ENCODE data around the gene LSM5. TPM values are rescaled to one million over a fixed set of nuclear protein-coding genes. Genes with fewer than 3 reads are reported as not detected.

Gene LSM5
- total RNA-seq, 2 donors from 2014 or later, result 15.4 to 41.6 TPM

- H3K9me3 ChIP-seq, result no peaks in the 10 kb centered on the region
- no peak overlapping the region for H3K4me3 ChIP-seq
- intact Hi-C loops (cut with DNase I), result no loop called here
- H3K27me3 ChIP-seq (replicated peaks; ENCODE audit: insufficient read depth), result no peaks in the 10 kb centered on the region
- DNase-seq (ENCODE audit: low spot score), result no peak
- no peaks in the 10 kb centered on the region for H3K36me3 ChIP-seq
- 86% methylated on average over 3 of the region's 3 CpGs for WGBS
- TF ChIP-seq POLR2AphosphoS5 (IDR thresholded peaks at IDR 0.05) (no peak), CTCF (IDR thresholded peaks at IDR 0.05) (no peak), POLR2A (IDR thresholded peaks at IDR 0.05) (no peak)
- no peaks in the 10 kb centered on the region for H3K4me1 ChIP-seq (replicated peaks)
- no peak overlapping the region for H3K27ac ChIP-seq
These were observed 26.4 kb upstream of the LSM5 start for GRCh38 chr7:32516551-32517100.

- no peaks in the 10 kb centered on the region for H3K36me3 ChIP-seq
- no peaks in the 10 kb centered on the region for H3K9me3 ChIP-seq
- H3K27me3 ChIP-seq (replicated peaks; ENCODE audit: insufficient read depth), result no peaks in the 10 kb centered on the region
- no peak for TF ChIP-seq POLR2A (IDR thresholded peaks at IDR 0.05)
- no peak for TF ChIP-seq CTCF (IDR thresholded peaks at IDR 0.05)
- DNase-seq (ENCODE audit: low spot score), result no peak
- no peaks in the 10 kb centered on the region for H3K4me1 ChIP-seq (replicated peaks)
- no peak overlapping the region for H3K27ac ChIP-seq
- 95% methylated on average over 3 of the region's 3 CpGs for WGBS
- intact Hi-C loops (cut with DNase I), result no loop called here
- no peak overlapping the region for H3K4me3 ChIP-seq
These were observed 25.8 kb upstream of the LSM5 start for GRCh38 chr7:32515890-32516550.

- Histone ChIP-seq H3K36me3 (no peaks in the 10 kb centered on the region), H3K4me1 (replicated peaks) (no peaks in the 10 kb centered on the region), H3K9me3 (no peaks in the 10 kb centered on the region), H3K27me3 (replicated peaks; ENCODE audit: insufficient read depth) (no peaks in the 10 kb centered on the region), H3K27ac (no peak overlapping the region), H3K4me3 (no peak overlapping the region)
- intact Hi-C loops (cut with DNase I), result no loop called here
- 100% methylated on average over 1 of the region's 1 CpG for WGBS
- TF ChIP-seq POLR2AphosphoS5 (IDR thresholded peaks at IDR 0.05) (no peak), CTCF (IDR thresholded peaks at IDR 0.05) (no peak), POLR2A (IDR thresholded peaks at IDR 0.05) (no peak)
- DNase-seq (ENCODE audit: low spot score), result no peak
These were observed 23.0 kb upstream of the LSM5 start for GRCh38 chr7:32513210-32513609.

GRCh38 chr7:32511791-32512190 is 21.6 kb upstream of the LSM5 start:
- intact Hi-C loops (cut with DNase I), result no loop called here
- no peak overlapping the region for H3K27ac ChIP-seq
- no peaks in the 10 kb centered on the region for H3K9me3 ChIP-seq
- DNase-seq (ENCODE audit: low spot score), result no peak
- H3K27me3 ChIP-seq (replicated peaks; ENCODE audit: insufficient read depth), result no peaks in the 10 kb centered on the region
- 93% methylated on average over 4 of the region's 4 CpGs for WGBS
- H3K4me1 ChIP-seq (replicated peaks), result no peaks in the 10 kb centered on the region
- H3K36me3 ChIP-seq, result no peaks in the 10 kb centered on the region
- TF ChIP-seq POLR2AphosphoS5 (IDR thresholded peaks at IDR 0.05) (no peak), CTCF (IDR thresholded peaks at IDR 0.05) (no peak), POLR2A (IDR thresholded peaks at IDR 0.05) (no peak)
- H3K4me3 ChIP-seq, result no peak overlapping the region

- intact Hi-C loops (cut with DNase I), result no loop called here
- no peak overlapping the region for H3K4me3 ChIP-seq
- H3K27ac ChIP-seq, result no peak overlapping the region
- no peaks in the 10 kb centered on the region for H3K9me3 ChIP-seq
- H3K27me3 ChIP-seq (replicated peaks; ENCODE audit: insufficient read depth), result no peaks in the 10 kb centered on the region
- 92% methylated on average over 6 of the region's 6 CpGs for WGBS
- no peaks in the 10 kb centered on the region for H3K4me1 ChIP-seq (replicated peaks)
- TF ChIP-seq CTCF (IDR thresholded peaks at IDR 0.05) (no peak), POLR2AphosphoS5 (IDR thresholded peaks at IDR 0.05) (no peak), POLR2A (IDR thresholded peaks at IDR 0.05) (no peak)
- no peaks in the 10 kb centered on the region for H3K36me3 ChIP-seq
- DNase-seq (ENCODE audit: low spot score), result no peak
These were observed 17.2 kb upstream of the LSM5 start for GRCh38 chr7:32507414-32507813.

All from prostate gland (tissue), 2 donors.